Omental fat pad (tissue), 4 donors: ENCODE data around the gene UBE2J2. TPM values are rescaled to one million over a fixed set of nuclear protein-coding genes. Genes with fewer than 3 reads are reported as not detected.

Experiments used
- ATAC-seq: fragments of 150-250 bp; one replicate; pipeline ENCODE4 v1.9.1; 2016; ENCODE audit warnings: mild to moderate bottlenecking, moderate library complexity; ENCODE audit not compliant: low FRiP score
- DNase-seq: peaks from one replicate; pipeline ENCODE4 v3.0.0-alpha.2; 2019; ENCODE audit warnings: low spot score
- total RNA-seq, 4 donors: library from RNA; depleted of rRNA; stranded (reverse); fragments of >200 nt; gene quantifications; one replicate each; pipeline ENCODE4 v1.1.0, GENCODE V29; 2016
- TF ChIP-seq, protein P1 (sequence below), 3 donors: fragments of 450-650 bp; IDR thresholded peaks; one replicate each; pipeline ENCODE4 v1.5.1; 2016 to 2017; ENCODE audit warnings: antibody characterized with exemption in 3 of 3, mild to moderate bottlenecking in 3 of 3, moderate library complexity in 2 of 3

UBE2J2 gene
- total RNA-seq, 4 donors from 2014 or later: 30.4 to 50.3 (median 42.9) TPM

DNA sequence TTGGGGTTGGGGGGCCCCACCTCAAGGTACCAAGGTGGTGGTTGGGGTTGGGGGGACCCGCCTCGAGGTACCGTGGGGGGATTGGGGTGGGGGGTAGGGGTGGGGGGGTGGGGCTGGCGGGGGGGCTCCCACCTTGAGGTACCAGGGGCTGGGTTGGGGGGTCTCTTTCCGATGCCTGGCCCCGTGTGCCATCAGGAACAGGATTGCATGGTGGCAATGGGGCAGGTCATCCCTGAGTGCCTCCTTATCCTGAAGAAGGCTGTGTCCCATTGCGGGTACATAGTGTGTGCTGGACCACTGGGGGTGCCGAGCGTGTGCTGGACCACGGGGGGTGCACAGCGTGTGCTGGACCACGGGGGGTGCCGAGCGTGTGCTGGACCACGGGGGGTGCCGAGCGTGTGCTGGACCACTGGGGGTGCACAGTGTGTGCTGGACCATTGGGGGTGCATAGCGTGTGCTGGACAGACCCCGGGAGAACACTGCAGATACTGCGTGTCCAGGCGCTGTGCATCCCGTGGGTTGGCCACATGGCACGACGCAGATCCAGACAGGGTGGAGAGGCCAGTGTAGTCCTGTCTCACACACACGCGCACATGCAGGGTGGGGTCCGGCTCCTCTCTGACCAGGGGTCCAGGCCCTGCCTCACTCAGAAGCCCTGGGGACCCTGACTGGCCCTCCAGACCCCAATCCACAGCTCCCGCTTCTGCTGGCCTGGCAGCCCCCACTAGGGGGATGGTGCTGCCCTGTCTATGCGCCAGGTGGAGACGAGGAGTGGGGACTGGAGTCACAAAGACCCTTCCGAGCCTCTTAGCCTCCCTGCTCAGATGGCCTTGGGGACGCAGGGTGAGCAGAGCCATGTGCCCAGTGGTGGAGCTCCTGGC lies 10.8 kb upstream of the UBE2J2 start:
- ATAC-seq (no peak), DNase-seq (no peak)
- TF ChIP-seq, protein P1, sequence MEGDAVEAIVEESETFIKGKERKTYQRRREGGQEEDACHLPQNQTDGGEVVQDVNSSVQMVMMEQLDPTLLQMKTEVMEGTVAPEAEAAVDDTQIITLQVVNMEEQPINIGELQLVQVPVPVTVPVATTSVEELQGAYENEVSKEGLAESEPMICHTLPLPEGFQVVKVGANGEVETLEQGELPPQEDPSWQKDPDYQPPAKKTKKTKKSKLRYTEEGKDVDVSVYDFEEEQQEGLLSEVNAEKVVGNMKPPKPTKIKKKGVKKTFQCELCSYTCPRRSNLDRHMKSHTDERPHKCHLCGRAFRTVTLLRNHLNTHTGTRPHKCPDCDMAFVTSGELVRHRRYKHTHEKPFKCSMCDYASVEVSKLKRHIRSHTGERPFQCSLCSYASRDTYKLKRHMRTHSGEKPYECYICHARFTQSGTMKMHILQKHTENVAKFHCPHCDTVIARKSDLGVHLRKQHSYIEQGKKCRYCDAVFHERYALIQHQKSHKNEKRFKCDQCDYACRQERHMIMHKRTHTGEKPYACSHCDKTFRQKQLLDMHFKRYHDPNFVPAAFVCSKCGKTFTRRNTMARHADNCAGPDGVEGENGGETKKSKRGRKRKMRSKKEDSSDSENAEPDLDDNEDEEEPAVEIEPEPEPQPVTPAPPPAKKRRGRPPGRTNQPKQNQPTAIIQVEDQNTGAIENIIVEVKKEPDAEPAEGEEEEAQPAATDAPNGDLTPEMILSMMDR (IDR thresholded peaks at IDR 0.05): no peak

DNA sequence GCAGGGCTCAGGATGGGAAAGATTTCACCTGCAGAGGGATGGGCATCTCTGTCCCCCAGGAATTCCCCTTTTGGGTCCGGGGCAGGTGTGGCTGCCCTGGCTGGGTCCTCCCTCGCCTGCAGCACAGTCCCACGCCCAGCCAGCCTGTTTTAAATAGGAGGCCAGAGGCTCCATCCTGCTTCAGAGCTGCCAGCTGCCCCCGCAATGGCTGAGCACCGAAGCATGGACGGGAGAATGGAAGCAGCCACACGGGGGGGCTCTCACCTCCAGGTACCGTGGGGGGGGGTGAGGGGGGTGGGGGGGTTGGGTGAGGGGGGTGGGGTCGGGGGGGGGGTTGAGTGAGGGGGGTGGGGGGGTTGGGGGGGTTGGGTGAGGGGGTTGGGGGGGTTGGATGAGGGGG lies 10.2 kb upstream of the UBE2J2 start:
- DNase-seq (no peak), ATAC-seq (no peak)
- TF ChIP-seq, protein P1 (IDR thresholded peaks at IDR 0.05): no peak

DNA sequence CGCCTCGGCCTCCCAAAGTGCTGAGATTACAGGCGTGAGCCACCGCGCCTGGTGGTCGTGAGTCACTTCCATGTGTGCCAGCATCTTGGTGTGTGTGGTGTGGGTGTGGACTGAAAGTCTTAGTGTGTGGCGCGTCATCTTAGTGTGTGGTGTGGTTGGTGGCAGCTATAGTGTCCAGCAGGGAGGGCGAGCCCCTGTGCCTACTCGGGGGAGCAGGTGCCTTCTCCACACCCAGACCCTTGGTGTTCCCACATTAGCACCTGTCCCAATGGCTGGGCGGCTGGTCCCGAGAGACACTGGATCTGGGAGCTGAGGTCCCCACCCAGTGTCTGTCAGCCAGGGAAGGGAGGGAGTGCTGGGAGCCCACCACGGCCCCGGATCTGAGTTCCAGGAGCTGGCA lies 9.3 kb upstream of the UBE2J2 start:
- DNase-seq (no peak), ATAC-seq (no peak)
- TF ChIP-seq, protein P1 (IDR thresholded peaks at IDR 0.05): no peak

GRCh38 chr1:1281533-1282321 lies 8.1 kb upstream of the UBE2J2 start:
- ATAC-seq: no peak
- TF ChIP-seq, protein P1 (IDR thresholded peaks at IDR 0.05): no peak
- DNase-seq: no peak

GRCh38 chr1:1280782-1281481 lies 7.3 kb upstream of the UBE2J2 start:
- DNase-seq (no peak), ATAC-seq (no peak)
- TF ChIP-seq, protein P1 (IDR thresholded peaks at IDR 0.05): no peak

DNA sequence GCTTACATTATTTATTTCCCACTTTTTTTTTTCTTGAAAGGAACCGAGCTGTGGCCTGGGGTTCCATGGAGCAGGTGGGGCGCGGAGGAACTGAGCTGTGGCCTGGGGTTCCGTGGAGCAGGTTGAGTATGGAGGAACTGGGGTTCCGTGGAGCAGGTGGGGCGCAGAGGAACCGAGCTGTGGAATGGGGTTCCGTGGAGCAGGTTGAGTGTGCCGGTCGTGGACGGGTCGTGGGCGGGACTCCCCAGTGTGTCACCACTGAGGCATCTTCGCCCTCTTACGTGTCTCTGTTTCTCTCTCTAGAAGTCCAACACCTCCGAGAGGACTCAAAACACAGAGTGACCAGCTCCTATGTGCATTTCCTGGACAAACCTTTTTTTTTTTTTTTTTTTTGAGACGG lies 5.4 kb upstream of the UBE2J2 start:
- DNase-seq: no peak
- TF ChIP-seq, protein P1 (IDR thresholded peaks at IDR 0.05): no peak
- no peak for ATAC-seq
